Hematopoietic multipotent progenitor cell treated with erythropoietin and hydrocortisone succinate and interleukin-3 and kit ligand, for 8 days (in vitro differentiated cells): ENCODE results near the gene CCNA1.

ENCODE experiments used
- DNase-seq: peaks from one replicate; pipeline ENCODE4 v3.0.0-alpha.2; 2015

Gene CCNA1

DNA sequence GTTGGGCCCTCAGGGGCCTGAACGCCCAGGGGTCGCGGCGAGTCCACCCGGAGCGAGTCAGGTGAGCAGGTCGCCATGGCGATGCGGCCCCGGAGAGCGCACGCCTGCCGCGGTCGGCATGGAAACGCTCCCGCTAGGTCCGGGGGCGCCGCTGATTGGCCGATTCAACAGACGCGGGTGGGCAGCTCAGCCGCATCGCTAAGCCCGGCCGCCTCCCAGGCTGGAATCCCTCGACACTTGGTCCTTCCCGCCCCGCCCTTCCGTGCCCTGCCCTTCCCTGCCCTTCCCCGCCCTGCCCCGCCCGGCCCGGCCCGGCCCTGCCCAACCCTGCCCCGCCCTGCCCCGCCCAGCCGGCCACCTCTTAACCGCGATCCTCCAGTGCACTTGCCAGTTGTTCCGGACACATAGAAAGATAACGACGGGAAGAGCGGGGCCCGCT lies at the start of gene CCNA1:
CCNA1 (plus strand) TSS at position 390 of the 439 bp plus-strand sequence. CDS start 562 bp downstream, outside the sequence.
- no peak for DNase-seq

DNA sequence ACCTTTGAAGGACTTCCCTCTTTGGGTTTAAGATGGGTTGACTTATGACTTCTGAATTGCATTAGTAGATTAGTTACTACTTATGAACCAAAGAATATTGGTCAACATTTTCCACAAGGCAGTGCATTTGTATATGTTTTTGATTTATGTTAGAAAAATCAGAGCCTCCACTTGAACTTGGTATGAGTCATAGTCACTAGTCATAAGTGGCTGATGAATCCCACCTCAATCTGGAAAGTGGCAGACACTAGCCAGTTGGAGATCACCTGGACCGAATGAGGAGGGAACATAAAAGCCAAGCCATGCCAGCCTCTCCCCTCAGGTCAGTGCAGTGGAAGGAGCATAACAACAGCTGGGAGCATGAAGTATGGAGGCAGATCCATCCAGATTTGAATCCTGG lies 46.8 kb upstream of the CCNA1 start:
- DNase-seq: no peak

DNA sequence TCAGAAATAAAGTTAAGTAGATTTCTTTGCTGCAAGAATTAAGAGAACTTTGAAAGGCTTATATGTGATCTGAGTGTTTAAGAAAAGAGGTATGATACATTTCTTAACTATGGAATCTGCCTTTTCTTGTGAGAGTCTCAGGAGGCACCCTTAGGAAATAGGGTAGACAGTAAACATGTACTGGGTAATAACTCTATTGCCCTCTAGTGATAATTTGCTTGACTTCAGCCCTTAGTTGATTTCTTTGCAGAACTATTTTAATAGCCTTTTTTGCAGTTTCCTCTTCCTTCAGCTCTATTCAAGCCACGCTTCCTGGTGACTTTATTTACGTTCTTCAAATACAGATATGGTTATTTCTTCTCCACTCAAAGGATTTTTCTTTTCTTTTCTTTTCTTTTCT lies 37.0 kb upstream of the CCNA1 start:
- peak; percentile 47 for DNase-seq

DNA sequence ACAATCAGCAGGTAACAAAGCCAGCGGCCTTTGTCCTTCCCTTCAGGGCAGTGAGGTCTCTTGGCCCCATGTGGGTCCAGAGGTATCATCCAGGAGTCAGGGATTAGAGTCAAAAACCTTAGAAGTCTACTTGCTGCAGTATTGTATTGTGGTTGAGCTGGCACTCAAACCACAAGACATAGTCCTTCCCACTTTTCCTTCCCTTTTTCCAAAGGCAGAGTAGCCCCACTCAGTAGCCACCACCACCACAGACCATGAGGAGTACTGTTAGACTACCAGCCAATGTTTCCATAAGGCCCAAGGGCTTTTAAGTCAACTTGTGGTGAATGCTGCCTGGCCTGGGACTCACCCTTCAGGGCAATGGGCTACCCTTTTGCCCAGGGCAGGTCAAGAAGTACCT lies 27.1 kb upstream of the CCNA1 start:
- DNase-seq: no peak

DNA sequence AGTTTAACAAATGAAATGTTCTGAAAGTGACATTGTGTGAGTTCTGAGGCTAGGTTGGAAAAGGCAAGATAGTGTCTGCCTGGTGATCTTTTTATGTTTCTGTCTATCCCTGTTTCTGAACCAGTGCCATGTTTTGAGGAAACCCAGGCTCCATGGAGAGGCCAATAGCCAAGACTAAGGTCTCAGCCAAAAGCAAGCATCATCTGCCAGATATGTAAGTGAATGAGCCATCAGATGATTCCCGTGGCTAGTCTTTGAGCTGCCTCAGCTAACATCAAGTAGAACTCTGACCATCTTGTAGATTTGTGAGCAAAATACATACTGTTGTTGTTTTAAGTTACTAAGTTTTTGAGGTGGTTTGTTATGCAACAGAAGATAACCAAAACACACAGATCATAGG lies 19.6 kb upstream of the CCNA1 start:
- DNase-seq: no peak

DNA sequence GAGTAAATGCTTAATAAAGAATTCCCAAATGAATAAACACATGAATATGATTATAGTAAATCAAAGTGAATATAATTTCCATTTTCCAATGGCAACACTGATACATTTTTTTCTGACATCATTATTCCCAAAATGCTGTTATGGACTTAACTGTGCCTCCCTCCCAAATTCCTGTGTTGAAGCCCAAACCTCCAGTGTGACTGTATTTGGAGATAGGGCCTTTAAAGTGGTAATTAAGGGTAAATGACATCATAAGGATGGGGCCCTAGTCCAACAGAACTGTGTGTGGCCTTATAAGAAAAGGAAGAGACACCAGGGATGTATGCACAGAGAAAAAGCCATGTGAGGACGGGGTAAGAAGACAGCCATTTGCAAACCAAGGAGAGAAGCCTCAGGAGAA lies 19.1 kb upstream of the CCNA1 start:
- DNase-seq: no peak

DNA sequence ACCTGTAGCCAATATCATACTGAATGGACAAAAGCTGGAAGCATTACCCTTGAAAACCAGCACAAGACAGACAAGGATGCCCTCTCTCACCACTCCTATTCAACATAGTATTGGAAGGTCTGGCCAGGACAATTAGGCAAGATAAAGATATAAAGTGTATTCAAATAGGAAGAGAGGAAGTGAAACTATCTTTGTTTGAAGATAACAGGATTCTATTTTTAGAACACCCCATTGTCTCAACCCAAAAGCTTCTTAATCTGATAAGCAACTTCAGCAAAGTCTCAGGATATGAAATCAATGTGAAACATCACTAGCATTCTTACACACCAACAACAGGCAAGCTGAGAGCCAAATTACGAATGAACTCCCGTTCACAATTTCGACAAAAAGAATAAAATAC lies 17.8 kb upstream of the CCNA1 start:
- no peak for DNase-seq

DNA sequence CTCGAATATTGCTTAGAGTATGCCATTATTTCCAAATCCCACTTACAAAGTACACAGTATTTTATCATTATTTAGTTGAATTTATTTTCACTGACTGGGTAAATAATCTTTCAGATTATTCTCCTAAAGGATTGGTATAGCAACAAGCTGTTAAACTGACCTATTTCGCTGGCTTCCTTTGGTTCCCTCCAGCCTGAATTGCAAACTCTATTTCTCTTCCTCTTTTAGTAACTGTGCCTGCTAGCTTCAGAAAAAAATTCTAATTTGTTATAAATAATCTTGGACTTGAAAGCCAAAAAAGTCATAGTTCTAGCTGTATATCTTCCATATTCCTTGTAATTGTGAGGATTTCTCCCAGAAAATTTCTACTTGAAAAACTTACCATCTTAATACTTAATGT lies 15.0 kb upstream of the CCNA1 start:
- no peak for DNase-seq

DNA sequence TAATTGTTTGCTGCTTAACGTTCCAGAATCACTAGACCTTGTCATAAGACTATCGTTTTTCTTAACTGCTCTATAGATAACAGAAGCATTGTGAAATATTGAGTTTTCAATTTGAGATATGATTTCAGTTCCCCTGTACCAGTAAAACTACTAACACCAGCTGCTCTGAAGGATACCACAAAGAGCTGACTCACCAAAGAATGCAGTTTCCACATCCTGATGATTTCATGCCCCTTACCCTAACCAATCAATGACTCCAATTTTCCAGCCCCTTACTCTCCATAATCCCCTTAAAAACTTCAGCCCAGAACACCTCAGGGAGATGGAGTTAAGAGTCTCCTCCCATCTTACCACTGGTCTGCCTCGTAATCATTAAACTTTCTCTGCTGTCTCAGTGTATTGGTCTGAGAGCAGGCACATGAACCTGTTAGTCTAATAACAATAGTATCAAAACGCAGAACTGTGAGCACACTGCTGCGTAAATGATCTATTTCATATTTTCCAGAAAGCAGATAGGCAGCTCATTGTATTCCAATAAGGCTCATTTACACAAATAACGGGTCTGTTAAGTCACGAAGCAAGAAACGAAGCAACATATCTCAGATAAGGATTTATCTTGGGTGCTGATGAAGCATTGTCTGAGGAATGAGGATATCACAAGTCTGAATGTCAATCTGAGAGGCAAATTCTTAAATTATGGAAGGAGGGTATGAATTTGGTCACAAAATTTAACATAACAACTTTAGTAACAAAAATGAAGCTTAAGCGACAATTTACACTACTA lies 14.1 kb upstream of the CCNA1 start:
- peak; percentile 56 for DNase-seq

DNA sequence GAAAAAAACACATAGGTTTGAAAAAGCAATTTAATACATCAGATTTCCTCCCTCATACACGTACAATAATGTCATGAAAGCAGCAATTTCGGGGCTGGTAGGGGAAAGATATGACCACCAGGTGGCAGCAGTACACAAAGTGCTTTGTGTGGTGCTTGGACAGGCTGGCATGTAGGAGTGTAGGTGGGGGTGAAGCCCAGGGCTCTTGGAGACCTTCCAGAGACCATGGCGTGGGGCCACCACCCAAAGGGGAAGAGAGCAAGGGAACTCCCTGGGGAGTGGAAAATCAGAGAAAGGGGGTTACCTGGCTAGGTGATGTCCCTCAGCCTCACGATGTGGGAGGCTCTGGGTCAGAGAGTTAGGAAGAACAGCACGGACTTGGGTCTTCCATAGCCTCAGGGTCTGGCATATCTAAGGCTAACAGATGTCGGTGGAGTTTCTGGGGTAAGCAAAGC lies 11.8 kb upstream of the CCNA1 start:
- DNase-seq: peak; percentile 85

DNA sequence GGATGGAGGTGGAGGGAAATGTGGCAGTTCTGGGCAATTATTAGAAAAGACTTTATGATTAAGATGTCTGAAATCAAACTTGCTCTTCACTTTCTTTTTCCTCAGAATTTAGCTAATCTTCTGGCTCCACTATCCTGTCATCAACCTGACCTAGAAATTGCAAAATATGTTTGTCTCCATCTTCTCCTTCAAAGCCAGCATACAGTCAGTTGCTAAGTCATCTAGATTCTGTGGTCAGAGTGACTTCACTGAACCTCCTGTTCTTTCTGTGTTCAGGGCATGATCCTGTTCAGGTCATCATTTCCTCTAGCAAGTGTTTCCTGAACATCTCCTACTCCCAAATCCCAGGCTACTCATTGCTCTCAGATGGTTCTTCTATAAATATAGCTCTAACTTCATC lies 10.8 kb upstream of the CCNA1 start:
- DNase-seq: no peak

DNA sequence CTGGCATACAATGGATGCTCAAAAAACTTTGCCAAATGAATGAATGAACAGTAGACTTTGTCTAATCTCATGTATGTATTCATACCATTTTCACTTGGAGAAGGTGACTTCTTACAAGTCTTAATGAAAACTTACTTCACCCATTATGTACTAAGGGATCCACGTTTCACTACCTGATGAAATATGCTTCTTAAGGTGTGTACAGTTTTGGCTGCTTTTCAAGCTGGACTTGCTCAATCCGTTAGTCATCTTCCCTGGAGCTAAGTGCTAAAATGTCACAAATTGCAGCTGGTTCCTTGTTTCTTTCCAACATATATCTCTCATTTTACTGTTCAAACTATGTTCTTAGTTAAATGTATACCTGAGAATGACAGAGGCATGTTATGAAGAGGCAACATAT lies 4.2 kb upstream of the CCNA1 start:
- no peak for DNase-seq

DNA sequence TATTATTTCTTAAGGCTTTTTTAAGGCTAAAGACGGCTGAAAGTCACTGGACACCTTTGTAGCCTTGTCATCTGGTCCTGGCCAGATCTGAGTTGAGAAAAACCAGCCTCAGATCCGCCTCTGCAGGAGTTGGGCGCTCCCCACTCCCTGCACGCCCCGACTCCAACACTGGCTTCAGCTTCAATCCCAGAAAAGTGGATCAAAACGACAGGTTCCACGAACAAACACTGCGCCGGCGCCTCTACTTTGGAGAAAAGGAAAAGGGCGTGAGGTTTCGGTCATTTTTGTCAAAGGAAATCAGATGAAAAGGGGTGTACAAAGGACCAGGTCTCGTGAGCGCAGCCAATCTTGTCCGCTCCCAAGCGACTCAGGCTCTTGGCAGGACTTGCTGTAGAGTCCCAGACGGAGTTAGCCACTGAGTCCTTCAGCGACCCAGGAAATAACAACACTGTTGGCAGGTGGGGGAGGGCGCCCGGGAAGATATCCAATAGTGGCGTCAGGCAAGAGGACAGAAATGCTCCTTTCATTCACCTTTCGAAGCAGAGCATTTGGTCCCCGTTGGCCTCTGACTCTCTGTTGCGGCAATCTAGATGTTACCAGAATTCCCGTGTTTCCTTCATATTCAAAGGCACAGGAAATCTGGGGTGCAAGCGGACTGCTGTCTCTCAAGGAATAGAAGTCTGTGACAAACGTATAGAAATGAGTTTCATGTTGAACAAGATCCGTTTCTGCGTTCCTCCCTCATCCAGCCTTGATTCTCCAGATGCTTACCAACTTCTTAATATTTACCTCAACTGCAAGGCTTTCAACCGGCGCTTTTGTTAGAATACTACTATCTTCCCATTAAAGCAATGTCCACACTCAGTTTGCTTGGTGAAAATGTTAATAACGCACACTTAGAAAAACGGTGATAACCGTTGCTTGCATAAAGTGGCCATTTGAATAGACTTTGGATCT lies 1.8 kb upstream of the CCNA1 start:
- DNase-seq: no peak

DNA sequence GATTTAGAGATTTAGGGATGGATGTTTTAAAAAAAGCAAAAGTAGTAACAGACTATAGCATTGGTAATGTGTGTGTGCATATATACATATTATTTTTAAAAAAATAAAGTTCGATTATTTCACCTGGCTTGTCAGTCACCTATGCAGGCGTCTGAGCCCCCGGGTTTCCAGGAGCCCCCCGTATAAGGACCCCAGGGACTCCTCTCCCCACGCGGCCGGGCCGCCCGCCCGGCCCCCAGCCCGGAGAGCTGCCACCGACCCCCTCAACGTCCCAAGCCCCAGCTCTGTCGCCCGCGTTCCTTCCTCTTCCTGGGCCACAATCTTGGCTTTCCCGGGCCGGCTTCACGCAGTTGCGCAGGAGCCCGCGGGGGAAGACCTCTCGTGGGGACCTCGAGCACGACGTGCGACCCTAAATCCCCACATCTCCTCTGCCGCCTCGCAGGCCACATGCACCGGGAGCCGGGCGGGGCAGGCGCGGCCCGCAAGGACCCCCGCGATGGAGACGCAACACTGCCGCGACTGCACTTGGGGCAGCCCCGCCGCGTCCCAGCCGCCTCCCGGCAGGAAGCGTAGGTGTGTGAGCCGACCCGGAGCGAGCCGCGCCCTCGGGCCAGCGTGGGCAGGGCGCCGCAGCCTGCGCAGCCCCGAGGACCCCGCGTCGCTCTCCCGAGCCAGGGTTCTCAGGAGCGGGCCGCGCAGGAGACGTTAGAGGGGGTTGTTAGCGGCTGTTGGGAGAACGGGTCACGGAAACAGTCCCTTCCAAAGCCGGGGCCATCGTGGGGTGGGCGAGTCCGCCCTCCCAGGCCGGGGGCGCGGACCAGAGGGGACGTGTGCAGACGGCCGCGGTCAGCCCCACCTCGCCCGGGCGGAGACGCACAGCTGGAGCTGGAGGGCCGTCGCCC lies 840 bp upstream of the CCNA1 start:
- DNase-seq: no peak

DNA sequence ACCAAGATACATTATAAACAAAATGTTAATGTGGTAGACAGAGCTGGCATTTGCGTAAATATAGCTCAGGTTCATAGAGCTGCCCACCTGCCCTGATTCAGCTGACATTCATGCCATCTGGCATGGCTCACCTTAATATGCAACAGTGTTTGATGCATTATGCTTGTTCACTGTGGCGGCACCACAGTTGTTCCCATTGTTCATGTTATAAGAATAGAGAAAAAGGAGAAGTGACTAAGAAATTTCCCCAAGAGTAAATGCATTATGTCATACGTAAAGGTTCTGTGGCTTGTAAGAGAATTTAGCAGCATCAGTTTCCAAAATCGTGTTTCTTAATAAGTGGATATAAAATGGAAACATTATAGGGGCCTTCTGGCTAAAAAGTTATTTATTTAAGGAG lies 4.5 kb downstream of the CCNA1 start:
- no peak for DNase-seq

DNA sequence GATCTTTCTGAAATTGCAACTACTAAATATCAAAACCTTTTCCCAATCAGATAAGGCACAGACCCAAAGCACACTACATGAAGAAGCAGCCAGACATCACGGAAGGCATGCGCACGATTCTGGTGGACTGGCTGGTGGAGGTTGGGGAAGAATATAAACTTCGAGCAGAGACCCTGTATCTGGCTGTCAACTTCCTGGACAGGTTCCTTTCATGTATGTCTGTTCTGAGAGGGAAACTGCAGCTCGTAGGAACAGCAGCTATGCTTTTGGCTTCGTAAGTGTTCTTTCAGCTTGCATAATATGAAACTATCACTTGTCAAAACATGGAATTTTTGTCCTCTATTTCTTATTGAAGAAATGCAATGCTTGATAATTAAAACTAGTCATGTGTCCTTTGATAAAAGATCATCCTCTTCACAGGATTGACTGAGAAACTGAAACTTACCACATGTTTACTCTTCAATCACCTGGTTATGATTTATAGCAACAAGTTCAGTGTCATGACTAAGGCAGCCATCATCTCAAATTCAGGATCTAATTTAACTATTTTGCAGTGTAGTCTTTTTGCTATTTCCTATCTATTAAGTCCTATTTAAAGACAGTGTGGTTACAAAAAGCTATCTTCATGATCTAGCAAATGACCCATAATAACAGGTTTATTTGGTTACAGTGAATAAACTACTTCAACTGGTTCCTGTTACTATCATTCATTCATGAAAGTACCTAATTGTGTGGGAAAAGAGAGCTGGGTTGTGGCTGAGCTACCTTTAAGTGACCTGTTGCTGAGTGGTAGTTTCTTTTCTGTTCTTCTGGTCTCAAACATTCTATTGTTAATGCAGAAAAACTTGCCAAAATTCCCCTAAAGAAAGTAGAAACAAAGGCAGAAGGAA lies 6.5 kb downstream of the CCNA1 start:
- DNase-seq: no peak

DNA sequence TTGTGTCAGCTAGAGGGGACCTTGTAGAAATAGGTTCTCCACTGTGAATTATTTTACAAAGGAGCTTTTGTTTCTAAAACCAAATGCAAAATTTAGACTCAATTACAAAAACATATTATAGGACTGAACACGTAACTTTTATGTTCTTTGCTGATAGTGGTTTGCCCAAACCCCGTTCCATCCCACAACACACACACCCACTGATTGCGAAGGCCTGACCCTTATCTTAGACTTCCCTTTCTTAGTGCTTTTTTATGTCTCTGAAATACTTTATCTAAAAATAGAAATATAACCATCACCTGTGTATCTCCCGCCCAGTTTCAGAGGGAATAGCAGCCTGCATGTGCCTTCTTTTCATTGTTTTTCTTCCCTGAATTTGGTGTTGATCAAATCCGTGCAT lies 13.0 kb downstream of the CCNA1 start:
- DNase-seq: peak; percentile 40

DNA sequence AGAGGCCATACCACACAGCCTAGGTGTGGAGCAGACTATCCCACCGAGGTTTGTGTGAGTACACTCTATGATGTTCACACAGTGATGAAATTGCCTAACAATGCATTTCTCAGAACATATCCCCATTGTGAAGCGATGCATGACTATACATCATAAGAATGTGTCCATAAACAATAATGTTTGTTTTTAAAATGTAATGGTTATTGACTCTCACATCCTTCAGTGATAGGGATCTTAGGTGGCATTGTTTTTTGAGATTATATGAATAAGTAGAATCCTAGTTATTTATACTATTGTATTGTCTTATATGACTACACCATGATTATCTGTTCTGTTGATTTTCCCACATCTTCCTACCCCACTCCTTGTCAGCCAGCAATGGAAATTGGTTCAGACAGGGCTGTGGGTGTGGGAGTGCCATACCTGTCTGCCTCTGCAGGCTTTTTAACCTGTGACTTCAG lies 13.6 kb downstream of the CCNA1 start:
- no peak for DNase-seq

DNA sequence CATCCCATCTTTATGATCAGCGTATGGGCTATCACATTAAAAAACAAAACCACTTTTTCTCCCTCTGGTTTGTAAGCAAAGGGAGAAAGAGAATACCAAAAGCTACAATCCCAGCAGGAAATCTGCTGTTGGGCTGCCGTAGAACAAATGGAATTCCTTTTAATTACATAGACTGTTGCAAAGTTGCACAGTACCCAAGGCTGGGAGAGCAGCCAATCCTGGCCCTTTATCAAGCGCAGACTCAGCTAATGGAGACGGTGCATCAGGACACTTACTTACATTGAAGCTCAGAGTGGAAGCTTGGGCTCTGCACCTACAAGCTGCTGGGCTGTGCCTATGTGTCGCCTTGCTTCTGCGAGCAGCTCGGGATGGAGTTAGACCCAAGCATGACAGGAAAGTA lies 15.2 kb downstream of the CCNA1 start:
- no peak for DNase-seq

DNA sequence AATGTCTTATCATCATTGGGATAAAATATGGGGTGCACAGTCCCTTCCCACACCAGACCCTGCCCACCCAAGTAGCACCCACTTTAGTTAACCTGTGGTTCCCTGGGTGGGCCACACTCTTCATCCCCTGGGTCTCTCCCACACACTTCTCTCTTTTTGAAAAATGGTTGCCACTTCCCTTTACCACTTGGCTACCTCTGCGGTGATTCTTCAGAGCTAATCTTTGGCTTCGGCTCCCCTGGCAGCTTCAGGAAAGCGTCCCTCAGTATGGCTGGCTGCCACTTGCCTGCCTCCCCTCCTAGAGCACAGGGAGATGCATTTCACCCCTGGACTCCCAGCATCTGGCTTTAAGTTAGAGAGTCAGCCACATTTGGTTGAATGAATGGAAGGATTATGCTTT lies 18.2 kb downstream of the CCNA1 start:
- DNase-seq: no peak

DNA sequence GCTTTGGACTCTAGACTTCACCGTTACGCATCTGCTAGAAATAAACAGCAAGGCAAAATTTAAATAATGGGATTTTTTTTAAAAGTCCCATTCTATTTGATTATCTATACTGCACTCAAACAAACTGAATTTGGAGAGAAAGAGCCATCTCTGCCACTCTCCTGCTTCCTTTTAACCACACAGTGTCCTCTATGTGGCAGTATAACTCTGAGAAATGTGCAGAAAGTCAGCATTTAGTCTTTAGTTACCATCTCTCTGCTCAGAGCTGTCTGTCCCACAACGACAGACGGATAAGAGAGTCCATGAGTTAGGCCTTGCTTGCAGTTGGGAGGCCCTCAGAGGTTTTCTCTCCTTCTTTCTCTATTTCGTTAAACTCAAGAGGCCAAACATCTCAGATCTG lies 21.2 kb downstream of the CCNA1 start:
- peak; percentile 15 for DNase-seq

DNA sequence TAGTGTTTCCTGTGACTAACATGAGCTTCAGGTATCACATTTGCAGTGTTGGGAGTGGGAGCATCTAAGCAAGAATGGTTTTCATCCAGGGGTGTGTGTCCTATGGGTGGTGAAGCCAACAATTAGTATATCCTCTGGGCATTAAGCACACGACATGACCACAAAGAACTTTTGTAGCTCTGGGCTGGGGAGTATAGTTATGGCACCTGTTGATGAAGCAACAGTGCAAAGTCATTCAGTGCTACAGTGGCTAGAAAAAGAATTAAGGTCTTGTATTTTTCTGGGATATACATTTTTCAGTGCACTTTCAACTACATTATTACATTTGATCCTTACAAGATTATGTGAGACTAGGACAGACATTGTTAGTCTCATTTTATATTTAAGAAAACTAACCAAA lies 21.8 kb downstream of the CCNA1 start:
- no peak for DNase-seq
